ENCODE measurements around the gene GAD1.

DNA sequence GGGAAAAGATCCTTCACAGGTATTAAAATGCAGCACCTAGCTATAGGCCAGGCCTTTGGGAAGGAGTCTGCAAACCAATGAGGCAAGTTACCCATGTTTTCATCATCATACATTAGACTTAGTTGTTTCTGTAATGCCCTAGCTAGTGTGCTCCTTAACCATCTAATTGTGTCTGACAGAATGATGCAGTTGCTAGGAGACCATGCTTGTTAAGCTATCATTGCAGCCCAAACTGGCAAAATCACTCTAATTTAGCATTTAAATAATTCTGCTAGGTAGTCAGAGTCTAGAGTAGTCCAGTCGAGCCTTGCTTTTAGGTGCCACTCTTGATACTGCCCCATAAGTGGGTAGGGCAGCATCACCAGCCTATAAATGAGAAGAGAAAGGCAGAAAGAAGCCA, 34.9 kb downstream of the GAD1 start:
- TF ChIP-seq, protein P1, sequence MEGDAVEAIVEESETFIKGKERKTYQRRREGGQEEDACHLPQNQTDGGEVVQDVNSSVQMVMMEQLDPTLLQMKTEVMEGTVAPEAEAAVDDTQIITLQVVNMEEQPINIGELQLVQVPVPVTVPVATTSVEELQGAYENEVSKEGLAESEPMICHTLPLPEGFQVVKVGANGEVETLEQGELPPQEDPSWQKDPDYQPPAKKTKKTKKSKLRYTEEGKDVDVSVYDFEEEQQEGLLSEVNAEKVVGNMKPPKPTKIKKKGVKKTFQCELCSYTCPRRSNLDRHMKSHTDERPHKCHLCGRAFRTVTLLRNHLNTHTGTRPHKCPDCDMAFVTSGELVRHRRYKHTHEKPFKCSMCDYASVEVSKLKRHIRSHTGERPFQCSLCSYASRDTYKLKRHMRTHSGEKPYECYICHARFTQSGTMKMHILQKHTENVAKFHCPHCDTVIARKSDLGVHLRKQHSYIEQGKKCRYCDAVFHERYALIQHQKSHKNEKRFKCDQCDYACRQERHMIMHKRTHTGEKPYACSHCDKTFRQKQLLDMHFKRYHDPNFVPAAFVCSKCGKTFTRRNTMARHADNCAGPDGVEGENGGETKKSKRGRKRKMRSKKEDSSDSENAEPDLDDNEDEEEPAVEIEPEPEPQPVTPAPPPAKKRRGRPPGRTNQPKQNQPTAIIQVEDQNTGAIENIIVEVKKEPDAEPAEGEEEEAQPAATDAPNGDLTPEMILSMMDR (IDR thresholded peaks at IDR 0.05): no peak
- TF ChIP-seq POLR2A (IDR thresholded peaks at IDR 0.05): no peak
